ENCODE measurements around the gene PTCD2.

GRCh38 chr5:72292411-72292810 is 27.8 kb upstream of the PTCD2 start:
- no peak for TF ChIP-seq CTCF (conservative IDR thresholded peaks at IDR 0.05; ENCODE audit: low read length)
- no peak for TF ChIP-seq EZH2phosphoT487 (IDR thresholded peaks at IDR 0.05; ENCODE audit: borderline replicate concordance, low read depth, low read length)
